PC-3 (cell line): ENCODE measurements around the gene EPHB1. TPM values are rescaled to one million over a fixed set of nuclear protein-coding genes. Genes with fewer than 3 reads are reported as not detected.

ENCODE experiments used
- ATAC-seq: fragments of 200-7000 bp; cut with Tn5 transposase; 2 replicates; pipeline ENCODE4 v1.9.1; 2020; ENCODE audit warnings: mild to moderate bottlenecking, moderate library complexity
- BruUV-seq: library from RNA; stranded (reverse); fragments of 400-500 nt; replicated peaks from 2 replicates; lab custom pipeline; 2021; lab: Mats Ljungman, UMichigan
- CTCF ChIA-PET: fragments of 300-600 bp; sonication (Branson Sonifier 250); formaldehyde crosslinking; loops from one replicate; lab custom pipeline; 2022; ENCODE audit warnings: antibody characterized with exemption; lab: Charles Lee
- POLR2A ChIA-PET: fragments of 300-600 bp; sonication (Branson Sonifier 250); formaldehyde crosslinking; loops from one replicate; lab custom pipeline; 2022; ENCODE audit warnings: antibody characterized with exemption; ENCODE audit not compliant: unreplicated experiment; lab: Charles Lee
- DNase-seq: peaks from one replicate; pipeline ENCODE4 v3.0.0-alpha.2; 2015
- H2AFZ ChIP-seq: fragments of 300-600 bp; sonication (generic); 2 replicates; pipeline ENCODE4 v1.6.0; 2016; ENCODE audit warnings: antibody characterized with exemption, low read length
- H3F3A ChIP-seq: fragments of 300-600 bp; sonication (generic); one replicate; pipeline ENCODE4 v1.6.0; 2017; ENCODE audit warnings: antibody characterized with exemption, low read length, control low read depth, mild to moderate bottlenecking; ENCODE audit not compliant: unreplicated experiment
- H3K27ac ChIP-seq: fragments of 300-600 bp; sonication (generic); 2 replicates; pipeline ENCODE4 v1.5.1; 2016; ENCODE audit warnings: mild to moderate bottlenecking, low read length
- H3K27me3 ChIP-seq: fragments of 300-600 bp; sonication (generic); 2 replicates; pipeline ENCODE4 v1.6.1; 2016; ENCODE audit warnings: low read length, mixed read lengths
- H3K36me3 ChIP-seq: fragments of 300-600 bp; sonication (generic); 2 replicates; pipeline ENCODE4 v1.6.1; 2016; ENCODE audit warnings: low read depth, mixed run types, low read length, mixed read lengths
- H3K4me1 ChIP-seq: fragments of 300-600 bp; sonication (generic); 2 replicates; pipeline ENCODE4 v1.5.1; 2016; ENCODE audit warnings: low read length; ENCODE audit not compliant: insufficient read depth
- H3K4me2 ChIP-seq: fragments of 300-600 bp; sonication (generic); 2 replicates; pipeline ENCODE4 v1.6.0; 2016; ENCODE audit warnings: low read length
- H3K4me3 ChIP-seq: fragments of 300-600 bp; sonication (generic); 2 replicates; pipeline ENCODE4 v1.5.1; 2016; ENCODE audit warnings: mild to moderate bottlenecking, low read length, mixed read lengths
- H3K79me2 ChIP-seq: fragments of 300-600 bp; sonication (generic); 2 replicates; pipeline ENCODE4 v1.6.1; 2017; ENCODE audit warnings: low read length, mixed read lengths
- H3K9ac ChIP-seq: fragments of 300-600 bp; sonication (generic); 2 replicates; pipeline ENCODE4 v1.6.0; 2016; ENCODE audit warnings: mild to moderate bottlenecking, low read length
- H3K9me2 ChIP-seq: fragments of 300-600 bp; sonication (generic); replicated peaks from 2 replicates; pipeline ENCODE4 v1.6.1; 2016; ENCODE audit warnings: mixed run types, low read length, mixed read lengths
- H3K9me3 ChIP-seq: fragments of 300-600 bp; sonication (generic); 2 replicates; pipeline ENCODE4 v1.6.1; 2016; ENCODE audit warnings: low read length, mixed read lengths
- H4K20me1 ChIP-seq: fragments of 300-600 bp; sonication (generic); 2 replicates; pipeline ENCODE4 v1.6.1; 2016; ENCODE audit warnings: low read length, mixed read lengths
- EZH2 ChIP-seq: fragments of 300-600 bp; sonication (generic); IDR thresholded peaks from one replicate; pipeline ENCODE4 v1.6.1; 2017; ENCODE audit warnings: antibody characterized with exemption, mild to moderate bottlenecking, low read length; ENCODE audit not compliant: unreplicated experiment
- EZH2phosphoT487 ChIP-seq: fragments of 300-600 bp; sonication (generic); IDR thresholded peaks from 2 replicates; pipeline ENCODE4 v1.6.1; 2018; ENCODE audit warnings: mild to moderate bottlenecking, antibody characterized with exemption, low read length, borderline replicate concordance
- intact Hi-C: fragments of 100-400 bp; cut with micrococcal nuclease; formaldehyde crosslinking; loops from 2 replicates; pipeline ENCODE4 v1.9.0; 2023
- total RNA-seq: library from RNA; depleted of rRNA; stranded (reverse); fragments of >200 nt; gene quantifications from 2 replicates; pipeline ENCODE4 v1.2.3, GENCODE V29; 2014
- TF ChIP-seq, protein P1 (sequence below): fragments of 300-600 bp; sonication (generic); conservative IDR thresholded peaks from 2 replicates; pipeline ENCODE4 v1.5.1; 2017; ENCODE audit warnings: antibody characterized with exemption, low read depth, mild to moderate bottlenecking, low read length

EPHB1 gene
- total RNA-seq, 1 experiment from 2014 or later: 0.69 TPM

- H3K27me3 ChIP-seq: no peaks in the 10 kb centered on the region
- ChIA-PET CTCF (no interaction called here), POLR2A (no interaction called here)
- TF ChIP-seq, protein P1, sequence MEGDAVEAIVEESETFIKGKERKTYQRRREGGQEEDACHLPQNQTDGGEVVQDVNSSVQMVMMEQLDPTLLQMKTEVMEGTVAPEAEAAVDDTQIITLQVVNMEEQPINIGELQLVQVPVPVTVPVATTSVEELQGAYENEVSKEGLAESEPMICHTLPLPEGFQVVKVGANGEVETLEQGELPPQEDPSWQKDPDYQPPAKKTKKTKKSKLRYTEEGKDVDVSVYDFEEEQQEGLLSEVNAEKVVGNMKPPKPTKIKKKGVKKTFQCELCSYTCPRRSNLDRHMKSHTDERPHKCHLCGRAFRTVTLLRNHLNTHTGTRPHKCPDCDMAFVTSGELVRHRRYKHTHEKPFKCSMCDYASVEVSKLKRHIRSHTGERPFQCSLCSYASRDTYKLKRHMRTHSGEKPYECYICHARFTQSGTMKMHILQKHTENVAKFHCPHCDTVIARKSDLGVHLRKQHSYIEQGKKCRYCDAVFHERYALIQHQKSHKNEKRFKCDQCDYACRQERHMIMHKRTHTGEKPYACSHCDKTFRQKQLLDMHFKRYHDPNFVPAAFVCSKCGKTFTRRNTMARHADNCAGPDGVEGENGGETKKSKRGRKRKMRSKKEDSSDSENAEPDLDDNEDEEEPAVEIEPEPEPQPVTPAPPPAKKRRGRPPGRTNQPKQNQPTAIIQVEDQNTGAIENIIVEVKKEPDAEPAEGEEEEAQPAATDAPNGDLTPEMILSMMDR: no peak
- no peak for TF ChIP-seq EZH2phosphoT487
- no peak for TF ChIP-seq EZH2
- no peak overlapping the region for H3K9ac ChIP-seq
- intact Hi-C loops: no loop called here
- no TSS peak for BruUV-seq
- no peaks in the 10 kb centered on the region for H3K79me2 ChIP-seq
- H3F3A ChIP-seq: no peaks in the 10 kb centered on the region
- no peak for DNase-seq
- H3K9me3 ChIP-seq: no peaks in the 10 kb centered on the region
- H3K9me2 ChIP-seq: no peaks in the 10 kb centered on the region
- H3K4me1 ChIP-seq: no peaks in the 10 kb centered on the region
- no peaks in the 10 kb centered on the region for H3K36me3 ChIP-seq
- H4K20me1 ChIP-seq: no peaks in the 10 kb centered on the region
- no peak overlapping the region for H3K4me2 ChIP-seq
- H3K4me3 ChIP-seq: no peak overlapping the region
- ATAC-seq: no peak
- H3K27ac ChIP-seq: no peak overlapping the region
- H2AFZ ChIP-seq: no peak overlapping the region
These were observed 195.9 kb downstream of the EPHB1 start for GRCh38 chr3:134991003-134991402.

DNA sequence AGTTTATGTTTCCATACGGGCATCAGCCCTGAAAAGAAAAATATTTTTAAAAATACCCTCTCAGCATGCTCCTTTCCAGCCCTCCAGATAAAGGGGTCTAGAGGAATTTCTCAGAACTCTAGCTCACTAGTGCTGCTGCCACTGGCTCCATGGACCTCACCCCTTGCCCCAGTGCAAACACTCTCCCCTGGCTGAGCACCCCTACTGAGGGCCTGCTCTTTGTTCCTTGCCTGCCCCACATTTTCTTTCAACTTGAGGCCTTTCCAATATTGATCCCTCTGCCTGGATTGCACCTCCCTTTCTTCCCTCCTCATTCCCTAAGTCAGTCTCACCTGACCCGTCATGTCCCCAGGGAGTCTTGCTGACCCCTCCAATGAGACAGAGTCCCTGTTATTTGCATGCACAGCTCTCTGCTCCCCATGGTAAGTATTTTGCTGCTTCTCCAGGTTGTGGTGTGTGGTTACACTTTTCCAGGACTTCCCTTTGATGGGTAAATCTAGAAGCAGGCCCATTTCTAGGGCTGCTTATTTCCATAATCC, 196.5 kb downstream of the EPHB1 start:
- Histone ChIP-seq H3K36me3 (no peaks in the 10 kb centered on the region), H3K27me3 (no peaks in the 10 kb centered on the region), H3F3A (no peaks in the 10 kb centered on the region), H3K4me3 (no peak overlapping the region), H3K79me2 (no peaks in the 10 kb centered on the region), H2AFZ (no peak overlapping the region), H3K4me2 (no peak overlapping the region), H4K20me1 (no peaks in the 10 kb centered on the region), H3K9me3 (no peaks in the 10 kb centered on the region), H3K27ac (no peak overlapping the region), H3K9ac (no peak overlapping the region), H3K9me2 (no peaks in the 10 kb centered on the region), H3K4me1 (no peaks in the 10 kb centered on the region)
- CTCF ChIA-PET: no interaction called here
- DNase-seq: no peak
- no peak for ATAC-seq
- TF ChIP-seq, protein P1: no peak
- TF ChIP-seq EZH2phosphoT487 (no peak), EZH2 (no peak)
- POLR2A ChIA-PET: no interaction called here
- BruUV-seq: no TSS peak
- intact Hi-C loops: no loop called here

DNA sequence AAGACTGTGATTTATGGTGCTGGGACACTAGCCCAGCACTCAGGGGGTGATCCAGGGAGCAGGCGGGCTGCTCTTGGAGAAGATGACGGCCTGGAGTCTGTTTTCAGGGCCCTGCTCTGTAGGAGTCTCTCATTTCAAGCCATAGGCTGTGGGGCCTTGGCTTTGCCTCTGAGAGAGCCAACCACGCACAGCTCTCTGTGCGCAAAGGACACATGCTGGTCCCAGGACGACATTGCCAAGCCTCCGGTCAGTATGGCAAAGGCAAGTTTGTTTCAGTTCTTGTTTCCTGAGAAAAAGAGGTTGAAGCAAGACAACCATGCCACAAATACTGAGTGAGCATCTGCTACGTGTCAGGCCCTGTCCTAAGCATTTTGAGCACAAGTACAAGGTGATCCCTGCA, 197.1 kb downstream of the EPHB1 start:
- no peak for TF ChIP-seq EZH2phosphoT487
- TF ChIP-seq, protein P1: no peak
- TF ChIP-seq EZH2: no peak
- ChIA-PET POLR2A (no interaction called here), CTCF (no interaction called here)
- Histone ChIP-seq H3K36me3 (no peaks in the 10 kb centered on the region), H3F3A (no peaks in the 10 kb centered on the region), H3K9me3 (no peaks in the 10 kb centered on the region), H2AFZ (no peak overlapping the region), H3K4me2 (no peak overlapping the region), H3K27me3 (no peaks in the 10 kb centered on the region), H3K27ac (no peak overlapping the region), H3K4me3 (no peak overlapping the region), H3K4me1 (no peaks in the 10 kb centered on the region), H4K20me1 (no peaks in the 10 kb centered on the region), H3K9ac (no peak overlapping the region), H3K9me2 (no peaks in the 10 kb centered on the region), H3K79me2 (no peaks in the 10 kb centered on the region)
- intact Hi-C loops: no loop called here
- BruUV-seq: no TSS peak
- ATAC-seq (no peak), DNase-seq (no peak)
